ENCODE measurements around the gene PTPN11.
"Not testable (repeated sequence)": the region's sequence is repeated elsewhere in the genome, so short reads cannot be mapped to it uniquely, and the experiment has no call there.

PTPN11 gene

GRCh38 chr12:112389228-112389627 lies 29.5 kb upstream of the PTPN11 start:
- H3K4me1 ChIP-seq (ENCODE audit: insufficient read depth, low read length) = no peaks in the 10 kb centered on the region
- no peaks in the 10 kb centered on the region for H3K36me3 ChIP-seq (ENCODE audit: insufficient read depth, low read length)
- no peaks in the 10 kb centered on the region for H3K9me3 ChIP-seq (ENCODE audit: low read length)
- no peaks in the 10 kb centered on the region for H3K27me3 ChIP-seq (ENCODE audit: control insufficient read depth in 1 of 2, insufficient read depth in 2 of 2, low read length in 2 of 2)
- no peak overlapping the region for H3K4me3 ChIP-seq (ENCODE audit: low read depth in 1 of 2, low read length in 2 of 2)
- no peak overlapping the region for H3K9ac ChIP-seq (ENCODE audit: low read length)
- no peak overlapping the region for H3K27ac ChIP-seq (ENCODE audit: low read depth, low read length)

DNA sequence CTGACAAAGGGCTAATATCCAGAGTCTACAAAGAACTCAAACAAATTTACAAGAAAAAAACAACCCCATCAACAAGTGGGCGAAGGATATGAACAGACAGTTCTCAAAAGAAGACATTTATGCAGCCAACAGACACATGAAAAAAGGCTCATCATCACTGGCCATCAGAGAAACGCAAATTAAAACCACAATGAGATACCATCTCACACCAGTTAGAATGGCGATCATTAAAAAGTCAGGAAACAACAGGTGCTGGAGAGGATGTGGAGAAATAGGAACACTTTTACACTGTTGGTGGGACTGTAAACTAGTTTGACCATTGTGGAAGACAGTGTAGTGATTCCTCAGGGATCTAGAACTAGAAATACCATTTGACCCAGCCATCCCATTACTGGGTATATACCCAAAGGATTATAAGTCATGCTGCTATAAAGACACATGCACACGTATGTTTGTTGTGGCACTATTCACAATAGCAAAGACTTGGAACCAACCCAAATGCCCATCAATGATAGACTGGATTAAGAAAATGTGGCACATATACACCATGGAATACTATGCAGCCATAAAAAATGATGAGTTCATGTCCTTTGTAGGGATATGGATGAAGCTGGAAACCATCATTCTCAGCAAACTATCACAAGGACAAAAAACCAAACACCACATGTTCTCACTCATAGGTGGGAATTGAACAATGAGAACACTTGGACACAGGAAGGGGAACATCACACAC lies 28.7 kb upstream of the PTPN11 start:
- H3K27ac ChIP-seq (ENCODE audit: low read depth, low read length); H3K36me3 ChIP-seq (ENCODE audit: insufficient read depth, low read length); H3K4me1 ChIP-seq (ENCODE audit: insufficient read depth, low read length); H3K4me3 ChIP-seq (ENCODE audit: low read depth in 1 of 2, low read length in 2 of 2); H3K9ac ChIP-seq (ENCODE audit: low read length); H3K9me3 ChIP-seq (ENCODE audit: low read length); H3K27me3 ChIP-seq (ENCODE audit: control insufficient read depth in 1 of 2, insufficient read depth in 2 of 2, low read length in 2 of 2): not testable (repeated sequence)

GRCh38 chr12:112393328-112393727 lies 25.4 kb upstream of the PTPN11 start:
- Histone ChIP-seq H3K4me3 (ENCODE audit: low read depth in 1 of 2, low read length in 2 of 2) (no peak overlapping the region), H3K9me3 (ENCODE audit: low read length) (no peaks in the 10 kb centered on the region), H3K36me3 (ENCODE audit: insufficient read depth, low read length) (no peaks in the 10 kb centered on the region), H3K27me3 (ENCODE audit: control insufficient read depth in 1 of 2, insufficient read depth in 2 of 2, low read length in 2 of 2) (no peaks in the 10 kb centered on the region), H3K4me1 (ENCODE audit: insufficient read depth, low read length) (no peaks in the 10 kb centered on the region), H3K27ac (ENCODE audit: low read depth, low read length) (no peak overlapping the region), H3K9ac (ENCODE audit: low read length) (no peak overlapping the region)

DNA sequence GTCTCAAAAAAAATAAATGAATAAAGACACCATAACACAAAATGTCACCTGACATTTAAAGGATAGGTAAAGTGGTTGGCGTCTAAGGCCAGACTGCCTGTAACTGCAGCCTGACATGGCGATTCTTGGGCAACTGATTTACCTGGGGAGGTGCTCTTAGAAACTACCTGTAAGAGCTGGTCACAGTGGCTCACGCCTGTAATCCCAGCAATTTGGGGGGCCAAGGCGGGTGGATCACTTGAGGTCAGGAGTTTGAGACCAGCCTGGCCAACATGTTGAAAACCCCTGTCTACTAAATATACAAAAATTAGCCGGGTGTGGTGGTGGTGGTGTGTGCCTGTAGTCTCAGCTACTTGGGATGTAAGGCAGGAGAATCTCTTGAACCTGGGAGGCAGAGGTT lies 17.7 kb upstream of the PTPN11 start:
- no peaks in the 10 kb centered on the region for H3K27me3 ChIP-seq (ENCODE audit: control insufficient read depth in 1 of 2, insufficient read depth in 2 of 2, low read length in 2 of 2)
- H3K4me1 ChIP-seq (ENCODE audit: insufficient read depth, low read length) = no peaks in the 10 kb centered on the region
- H3K4me3 ChIP-seq (ENCODE audit: low read depth in 1 of 2, low read length in 2 of 2) = no peak overlapping the region
- no peak overlapping the region for H3K27ac ChIP-seq (ENCODE audit: low read depth, low read length)
- H3K9ac ChIP-seq (ENCODE audit: low read length) = no peak overlapping the region
- no peaks in the 10 kb centered on the region for H3K9me3 ChIP-seq (ENCODE audit: low read length)
- peaks cover 21% of the 10 kb centered on the region for H3K36me3 ChIP-seq (ENCODE audit: insufficient read depth, low read length)

GRCh38 chr12:112401903-112402498 lies 16.7 kb upstream of the PTPN11 start:
- H3K36me3 ChIP-seq (ENCODE audit: insufficient read depth, low read length) = peaks cover 31% of the 10 kb centered on the region
- no peaks in the 10 kb centered on the region for H3K27me3 ChIP-seq (ENCODE audit: control insufficient read depth in 1 of 2, insufficient read depth in 2 of 2, low read length in 2 of 2)
- H3K4me3 ChIP-seq (ENCODE audit: low read depth in 1 of 2, low read length in 2 of 2) = no peak overlapping the region
- peaks cover under 1% of the 10 kb centered on the region for H3K4me1 ChIP-seq (ENCODE audit: insufficient read depth, low read length)
- no peaks in the 10 kb centered on the region for H3K9me3 ChIP-seq (ENCODE audit: low read length)
- no peak overlapping the region for H3K27ac ChIP-seq (ENCODE audit: low read depth, low read length)
- no peak overlapping the region for H3K9ac ChIP-seq (ENCODE audit: low read length)

DNA sequence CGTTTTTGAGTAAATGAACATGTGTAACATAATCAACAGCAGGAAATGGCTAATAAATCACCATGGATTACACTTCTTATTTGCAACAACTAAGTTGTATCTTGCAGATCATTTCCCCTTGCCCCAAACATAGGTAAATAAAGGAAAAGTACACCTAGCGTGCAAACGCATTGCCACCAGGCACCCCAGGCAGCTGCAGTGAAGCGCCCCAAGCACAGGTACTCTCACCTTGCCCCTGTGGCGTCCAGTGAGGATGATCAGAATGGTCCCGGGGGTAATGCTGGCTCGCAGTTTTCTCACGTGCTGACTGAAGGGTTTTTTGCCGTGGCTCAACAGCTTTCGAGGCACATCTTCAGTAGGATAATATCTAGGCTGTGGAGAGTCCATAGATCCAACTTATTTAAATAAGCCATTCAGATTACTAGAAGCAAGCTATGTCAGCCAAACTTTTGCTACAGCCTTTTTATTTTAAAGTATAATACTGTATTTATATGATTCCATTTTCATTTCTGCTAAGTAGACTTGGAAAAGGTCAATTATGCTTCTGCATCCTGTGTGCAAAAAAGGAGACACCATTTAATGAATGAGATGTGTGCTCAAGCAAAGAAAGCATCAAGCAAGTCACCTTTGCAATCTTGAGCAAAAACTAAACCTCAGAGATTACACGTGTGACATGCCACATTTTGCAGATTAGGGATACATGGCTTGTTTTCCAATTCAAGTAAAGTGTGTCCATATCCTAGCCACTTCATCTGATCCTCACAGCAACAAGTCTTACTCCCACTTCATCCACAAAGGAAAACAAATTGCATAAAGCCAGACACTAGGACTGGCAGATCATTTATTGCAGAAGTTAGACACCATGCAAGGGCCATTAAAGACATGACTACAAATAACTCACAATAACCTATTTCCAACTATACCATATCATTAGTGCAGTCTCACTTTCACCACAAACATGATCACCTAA lies 11.9 kb upstream of the PTPN11 start:
- Histone ChIP-seq H3K27ac (ENCODE audit: low read depth, low read length) (no peak overlapping the region), H3K27me3 (ENCODE audit: control insufficient read depth in 1 of 2, insufficient read depth in 2 of 2, low read length in 2 of 2) (no peaks in the 10 kb centered on the region), H3K4me1 (ENCODE audit: insufficient read depth, low read length) (peaks cover 19% of the 10 kb centered on the region), H3K9ac (ENCODE audit: low read length) (no peak overlapping the region), H3K4me3 (ENCODE audit: low read depth in 1 of 2, low read length in 2 of 2) (no peak overlapping the region), H3K9me3 (ENCODE audit: low read length) (no peaks in the 10 kb centered on the region), H3K36me3 (ENCODE audit: insufficient read depth, low read length) (peaks cover 44% of the 10 kb centered on the region)

- H3K4me3 ChIP-seq (ENCODE audit: low read depth in 1 of 2, low read length in 2 of 2); H3K9ac ChIP-seq (ENCODE audit: low read length); H3K27ac ChIP-seq (ENCODE audit: low read depth, low read length); H3K9me3 ChIP-seq (ENCODE audit: low read length); H3K27me3 ChIP-seq (ENCODE audit: control insufficient read depth in 1 of 2, insufficient read depth in 2 of 2, low read length in 2 of 2): not testable (repeated sequence)
- peaks cover 44% of the 10 kb centered on the region for H3K36me3 ChIP-seq (ENCODE audit: insufficient read depth, low read length)
- peaks cover 19% of the 10 kb centered on the region for H3K4me1 ChIP-seq (ENCODE audit: insufficient read depth, low read length)
These were observed 11.1 kb upstream of the PTPN11 start for GRCh38 chr12:112407683-112408082.

- H3K27me3 ChIP-seq (ENCODE audit: control insufficient read depth in 1 of 2, insufficient read depth in 2 of 2, low read length in 2 of 2) = no peaks in the 10 kb centered on the region
- peaks cover 19% of the 10 kb centered on the region for H3K4me1 ChIP-seq (ENCODE audit: insufficient read depth, low read length)
- H3K9me3 ChIP-seq (ENCODE audit: low read length) = no peaks in the 10 kb centered on the region
- peak overlapping the region; percentile 83 for H3K27ac ChIP-seq (ENCODE audit: low read depth, low read length)
- H3K9ac ChIP-seq (ENCODE audit: low read length) = peak overlapping the region; percentile 79
- H3K4me3 ChIP-seq (ENCODE audit: low read depth in 1 of 2, low read length in 2 of 2) = peak overlapping the region; percentile 66 to 83
- peaks cover 44% of the 10 kb centered on the region for H3K36me3 ChIP-seq (ENCODE audit: insufficient read depth, low read length)
These were observed 10.1 kb upstream of the PTPN11 start for GRCh38 chr12:112408621-112409020.

GRCh38 chr12:112409064-112409905 lies 9.5 kb upstream of the PTPN11 start, which contains the start of gene RPL6:
Gene RPL6, minus strand, starts transcription at chr12:112409605. Its CDS starts 949 bp downstream, at chr12:112408656.
- H3K9ac ChIP-seq (ENCODE audit: low read length) = peak within 1 kb of the TSS; percentile 79
- H3K36me3 ChIP-seq (ENCODE audit: insufficient read depth, low read length) = peaks cover 40% of the 10 kb centered on the region
- no peaks in the 10 kb centered on the region for H3K9me3 ChIP-seq (ENCODE audit: low read length)
- no peaks in the 10 kb centered on the region for H3K27me3 ChIP-seq (ENCODE audit: control insufficient read depth in 1 of 2, insufficient read depth in 2 of 2, low read length in 2 of 2)
- peaks cover 19% of the 10 kb centered on the region for H3K4me1 ChIP-seq (ENCODE audit: insufficient read depth, low read length)
- H3K27ac ChIP-seq (ENCODE audit: low read depth, low read length) = peak within 1 kb of the TSS; percentile 83
- peak within 1 kb of the TSS; percentile 66 to 83 for H3K4me3 ChIP-seq (ENCODE audit: low read depth in 1 of 2, low read length in 2 of 2)

GRCh38 chr12:112409906-112410244 lies 8.9 kb upstream of the PTPN11 start:
- H3K27ac ChIP-seq (ENCODE audit: low read depth, low read length) = no peak overlapping the region
- H3K4me1 ChIP-seq (ENCODE audit: insufficient read depth, low read length) = peaks cover 19% of the 10 kb centered on the region
- no peak overlapping the region for H3K4me3 ChIP-seq (ENCODE audit: low read depth in 1 of 2, low read length in 2 of 2)
- H3K27me3 ChIP-seq (ENCODE audit: control insufficient read depth in 1 of 2, insufficient read depth in 2 of 2, low read length in 2 of 2) = no peaks in the 10 kb centered on the region
- peaks cover 34% of the 10 kb centered on the region for H3K36me3 ChIP-seq (ENCODE audit: insufficient read depth, low read length)
- H3K9ac ChIP-seq (ENCODE audit: low read length) = no peak overlapping the region
- no peaks in the 10 kb centered on the region for H3K9me3 ChIP-seq (ENCODE audit: low read length)

Data from muscle layer of colon (tissue), 2 donors.